Gastrocnemius medialis (tissue), 4 donors: ENCODE results near the gene KCNQ1. TPM values are rescaled to one million over a fixed set of nuclear protein-coding genes. Genes with fewer than 3 reads are reported as not detected.

Source experiments
- ATAC-seq, 2 donors: fragments of 150-250 bp; one replicate each; pipeline ENCODE4 v1.9.1; 2016
- DNase-seq, 2 donors: peaks; one replicate each; pipeline ENCODE4 v3.0.0-alpha.2; 2019
- H3K27ac ChIP-seq, 4 donors: fragments of 200-600 bp; sonication (generic); 1 replicate in 1 of 4; 2 replicates in 3 of 4; pipeline ENCODE4 v1.5.1; 2016 to 2018; ENCODE audit warnings: mild to moderate bottlenecking in 2 of 4, moderate library complexity in 1 of 4
- H3K27me3 ChIP-seq, 3 donors: fragments of 200-600 bp; sonication (generic) in 2 of 3; 1 replicate in 1 of 3; 2 replicates in 2 of 3; pipeline versions ENCODE4 v1.5.1 to v1.6.0; 2016 to 2019; ENCODE audit warnings: mild to moderate bottlenecking in 1 of 3, moderate library complexity in 1 of 3
- H3K36me3 ChIP-seq, 2 donors: fragments of 200-600 bp; sonication (generic) in 1 of 2; one replicate each; pipeline ENCODE4 v1.5.1; 2017 to 2018
- H3K4me1 ChIP-seq, 2 donors: fragments of 200-600 bp; sonication (generic) in 1 of 2; one replicate each; pipeline ENCODE4 v1.5.1; 2016 to 2017; ENCODE audit warnings: mild to moderate bottlenecking in 2 of 2
- H3K4me3 ChIP-seq, 4 donors: fragments of 200-600 bp; sonication (generic) in 3 of 4; 1 replicate in 1 of 4; 2 replicates in 3 of 4; pipeline ENCODE4 v1.5.1; 2016 to 2019; ENCODE audit warnings: mild to moderate bottlenecking in 2 of 4
- H3K9me3 ChIP-seq, 3 donors: fragments of 200-600 bp; sonication (generic) in 2 of 3; 1 replicate in 1 of 3; 2 replicates in 2 of 3; pipeline ENCODE4 v1.5.1; 2016 to 2019
- POLR2A ChIP-seq, 2 donors: fragments of 450-650 bp; IDR thresholded peaks; one replicate each; pipeline ENCODE4 v1.6.1; 2017; ENCODE audit warnings: antibody characterized with exemption in 2 of 2, mild to moderate bottlenecking in 2 of 2, moderate library complexity in 2 of 2
- in situ Hi-C, 4 donors: fragments of 200-750 bp; cut with MboI; loops; one replicate each; pipeline versions ENCODE4 v1.15.0 to v1.8.0; 2017; ENCODE audit warnings: low sequenced_read_pairs in 4 of 4
- intact Hi-C: fragments of 100-400 bp; cut with DNase I; formaldehyde crosslinking; loops from one replicate; pipeline ENCODE4 v1.15.1; 2023; ENCODE audit warnings: low total_unique reads
- total RNA-seq, 4 donors: library from RNA; depleted of rRNA; stranded (reverse); fragments of >200 nt; gene quantifications; one replicate each; pipeline versions ENCODE4 v1.1.0 to v1.2.3, GENCODE V29; 2016
- TF ChIP-seq, protein P1 (sequence below), 5 experiments: fragments of 450-650 bp in 3 of 5; fragments of 200-600 bp in 2 of 5; sonication (generic) in 2 of 5; IDR thresholded peaks in 4 of 5; conservative IDR thresholded peaks in 1 of 5; 1 replicate in 4 of 5; 2 replicates in 1 of 5; pipeline ENCODE4 v1.5.1; 2016 to 2019; ENCODE audit warnings: antibody characterized with exemption in 5 of 5, mild to moderate bottlenecking in 3 of 5, moderate library complexity in 3 of 5

The KCNQ1 gene
- total RNA-seq, 4 donors from 2014 or later = 0.15 to 1.00 (median 0.67) TPM

DNA sequence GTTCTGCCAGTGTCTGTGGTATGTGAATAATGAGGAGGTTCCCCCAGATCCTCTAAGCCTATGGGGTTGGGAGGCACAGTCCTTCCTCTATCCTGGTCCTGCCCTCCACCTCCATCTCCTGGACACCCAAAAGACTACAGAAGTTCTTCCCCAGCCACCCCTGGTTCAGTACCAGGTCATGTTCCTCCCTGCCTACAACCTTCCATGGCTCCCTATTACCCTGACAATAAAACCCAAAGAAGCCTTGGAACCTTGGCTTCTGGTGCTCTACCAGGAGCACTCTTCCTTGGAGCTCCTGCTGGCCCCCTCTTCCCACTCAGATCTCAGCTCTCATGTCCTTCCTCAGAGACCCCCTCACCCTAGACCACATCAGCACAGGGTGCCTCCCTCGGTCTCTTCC, 13.4 kb upstream of the KCNQ1 start:
- ATAC-seq = no peak
- no peak overlapping the region for H3K4me3 ChIP-seq
- in situ Hi-C loops = loop anchor here in 2 of 4 donors (10.0 to 25.0 kb wide), 3 partner anchors 83 to 456 kb away; partner anchors contain the start of gene CDKN1C (in 1 of the 2)
- H3K27me3 ChIP-seq = peaks cover 0 to 4% (median 0%) of the 10 kb centered on the region in 3 donors
- H3K9me3 ChIP-seq = no peaks in the 10 kb centered on the region
- DNase-seq = no peak
- no peak for TF ChIP-seq POLR2A (IDR thresholded peaks at IDR 0.05)
- TF ChIP-seq, protein P1, sequence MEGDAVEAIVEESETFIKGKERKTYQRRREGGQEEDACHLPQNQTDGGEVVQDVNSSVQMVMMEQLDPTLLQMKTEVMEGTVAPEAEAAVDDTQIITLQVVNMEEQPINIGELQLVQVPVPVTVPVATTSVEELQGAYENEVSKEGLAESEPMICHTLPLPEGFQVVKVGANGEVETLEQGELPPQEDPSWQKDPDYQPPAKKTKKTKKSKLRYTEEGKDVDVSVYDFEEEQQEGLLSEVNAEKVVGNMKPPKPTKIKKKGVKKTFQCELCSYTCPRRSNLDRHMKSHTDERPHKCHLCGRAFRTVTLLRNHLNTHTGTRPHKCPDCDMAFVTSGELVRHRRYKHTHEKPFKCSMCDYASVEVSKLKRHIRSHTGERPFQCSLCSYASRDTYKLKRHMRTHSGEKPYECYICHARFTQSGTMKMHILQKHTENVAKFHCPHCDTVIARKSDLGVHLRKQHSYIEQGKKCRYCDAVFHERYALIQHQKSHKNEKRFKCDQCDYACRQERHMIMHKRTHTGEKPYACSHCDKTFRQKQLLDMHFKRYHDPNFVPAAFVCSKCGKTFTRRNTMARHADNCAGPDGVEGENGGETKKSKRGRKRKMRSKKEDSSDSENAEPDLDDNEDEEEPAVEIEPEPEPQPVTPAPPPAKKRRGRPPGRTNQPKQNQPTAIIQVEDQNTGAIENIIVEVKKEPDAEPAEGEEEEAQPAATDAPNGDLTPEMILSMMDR (IDR thresholded peaks at IDR 0.05 in 4 of 5, conservative IDR thresholded peaks at IDR 0.05 in 1 of 5) = no peak
- no peaks in the 10 kb centered on the region for H3K36me3 ChIP-seq
- intact Hi-C loops = no loop called here
- no peaks in the 10 kb centered on the region for H3K4me1 ChIP-seq
- H3K27ac ChIP-seq = no peak overlapping the region

DNA sequence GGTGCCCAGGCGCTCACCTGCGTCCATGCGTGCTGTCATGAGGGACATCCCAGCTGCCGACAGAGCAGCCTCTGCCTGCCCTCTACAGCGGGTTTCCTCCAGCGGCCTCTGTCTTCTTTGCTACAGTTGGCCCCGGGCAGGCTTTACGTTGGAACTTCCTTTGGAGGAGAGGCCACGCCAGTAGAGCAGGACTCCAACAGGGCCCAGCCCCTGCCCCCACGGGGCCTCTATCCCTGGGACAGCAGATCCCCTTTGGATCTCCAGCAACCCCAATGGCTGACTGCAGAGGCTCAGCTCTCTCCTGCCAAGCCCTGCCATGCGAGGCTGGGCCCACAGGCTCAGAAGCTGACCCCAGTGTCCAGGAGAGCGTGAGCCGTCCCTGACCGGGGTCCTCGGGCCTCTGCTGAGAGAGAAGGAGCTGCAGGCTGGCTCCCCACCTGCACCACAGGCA, 12.6 kb upstream of the KCNQ1 start:
- in situ Hi-C loops (loop anchor here in 2 of 4 donors (10.0 to 25.0 kb wide), 3 partner anchors 83 to 455 kb away; partner anchors contain the start of gene CDKN1C (in 1 of the 2)), intact Hi-C loops (no loop called here)
- ATAC-seq (no peak), DNase-seq (no peak)
- Histone ChIP-seq H3K4me3 (no peak overlapping the region), H3K27ac (no peak overlapping the region), H3K4me1 (no peaks in the 10 kb centered on the region), H3K27me3 (peaks cover 0 to 9% (median 0%) of the 10 kb centered on the region in 3 donors), H3K9me3 (no peaks in the 10 kb centered on the region), H3K36me3 (no peaks in the 10 kb centered on the region)
- no peak for TF ChIP-seq POLR2A (IDR thresholded peaks at IDR 0.05)
- TF ChIP-seq, protein P1 (IDR thresholded peaks at IDR 0.05 in 4 of 5, conservative IDR thresholded peaks at IDR 0.05 in 1 of 5) = no peak

DNA sequence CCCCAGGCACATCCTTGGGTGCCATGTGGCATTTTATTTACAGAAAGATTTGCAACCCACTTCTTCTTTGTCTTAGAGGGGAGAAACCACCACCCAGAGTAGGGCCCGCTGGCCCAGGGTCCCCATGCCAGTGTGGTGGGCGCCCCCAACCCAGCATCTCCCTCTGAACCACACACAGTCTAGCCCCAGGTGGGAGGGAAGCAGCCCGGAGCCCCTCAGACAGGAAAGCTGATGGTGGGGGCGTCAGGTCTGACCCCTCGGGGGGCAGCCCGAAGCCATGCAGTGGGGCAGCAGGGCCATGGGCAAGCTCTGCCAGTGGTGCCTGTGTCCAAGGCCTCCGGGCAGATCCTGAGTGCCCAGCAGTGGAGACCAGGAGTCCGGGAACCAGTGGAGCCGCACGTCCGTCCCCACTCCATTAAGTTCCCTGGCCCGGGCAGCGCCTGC, 12.2 kb upstream of the KCNQ1 start:
- DNase-seq = no peak
- Histone ChIP-seq H3K36me3 (no peaks in the 10 kb centered on the region), H3K27ac (no peak overlapping the region), H3K27me3 (peaks cover 0 to 9% (median 0%) of the 10 kb centered on the region in 3 donors), H3K9me3 (no peaks in the 10 kb centered on the region), H3K4me3 (no peak overlapping the region), H3K4me1 (no peaks in the 10 kb centered on the region)
- ATAC-seq = no peak
- intact Hi-C loops (no loop called here), in situ Hi-C loops (loop anchor here in 2 of 4 donors (10.0 to 25.0 kb wide), 3 partner anchors 82 to 455 kb away; partner anchors contain the start of gene CDKN1C (in 1 of the 2))
- no peak for TF ChIP-seq POLR2A (IDR thresholded peaks at IDR 0.05)
- TF ChIP-seq, protein P1 (IDR thresholded peaks at IDR 0.05 in 4 of 5, conservative IDR thresholded peaks at IDR 0.05 in 1 of 5) = no peak

DNA sequence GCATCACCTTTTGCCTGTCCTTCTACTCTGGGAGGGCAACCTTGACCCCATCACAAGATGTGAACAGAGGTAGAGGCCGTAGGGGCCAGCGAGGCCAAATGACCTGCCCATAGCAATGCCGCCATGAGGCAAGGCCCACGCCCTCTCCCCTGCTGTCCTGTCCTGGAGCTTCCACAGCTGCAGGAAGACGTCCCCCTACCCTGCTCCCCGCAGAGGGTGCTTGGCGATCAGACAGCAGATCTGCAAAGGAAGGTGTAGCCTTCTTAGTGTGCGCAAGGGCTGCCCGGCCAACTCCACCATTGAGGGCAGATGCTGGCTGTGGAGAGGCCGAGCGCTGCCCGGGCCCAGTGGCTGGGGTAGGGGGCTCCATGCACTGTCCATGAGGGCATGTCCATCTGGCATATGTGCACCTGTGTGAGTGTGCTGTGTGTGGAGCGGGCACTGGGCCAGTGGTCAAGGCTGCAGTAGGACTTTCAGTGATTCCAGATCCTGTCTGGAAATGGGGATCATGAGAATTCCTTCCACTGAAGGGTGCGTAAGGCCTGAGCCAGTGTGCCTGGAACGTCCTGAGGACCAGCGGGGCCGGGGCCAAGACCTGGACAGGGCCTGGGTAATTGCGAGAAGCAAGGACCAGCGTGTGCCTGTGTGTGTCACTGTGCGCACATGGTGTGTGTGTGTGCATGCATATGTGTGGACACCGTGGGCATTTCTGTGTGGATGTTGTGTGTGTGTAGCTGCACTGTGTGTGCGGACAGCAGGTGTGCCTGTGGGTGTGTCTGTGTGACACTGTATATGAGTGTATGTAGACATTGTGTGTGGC, 11.5 kb upstream of the KCNQ1 start:
- no peaks in the 10 kb centered on the region for H3K4me1 ChIP-seq
- no peaks in the 10 kb centered on the region for H3K9me3 ChIP-seq
- no peak overlapping the region for H3K27ac ChIP-seq
- H3K27me3 ChIP-seq = peaks cover 0 to 9% (median 0%) of the 10 kb centered on the region in 3 donors
- intact Hi-C loops = no loop called here
- no peaks in the 10 kb centered on the region for H3K36me3 ChIP-seq
- in situ Hi-C loops = loop anchor here in 2 of 4 donors (10.0 to 25.0 kb wide), 3 partner anchors 81 to 454 kb away; partner anchors contain the start of gene CDKN1C (in 1 of the 2)
- TF ChIP-seq, protein P1 (IDR thresholded peaks at IDR 0.05 in 4 of 5, conservative IDR thresholded peaks at IDR 0.05 in 1 of 5) = no peak
- TF ChIP-seq POLR2A (IDR thresholded peaks at IDR 0.05) = no peak
- DNase-seq (no peak), ATAC-seq (no peak)
- no peak overlapping the region for H3K4me3 ChIP-seq
